Measurements from ENCODE around the gene KCNQ5.

The KCNQ5 gene

GRCh38 chr6:72642435-72642834 lies 20.6 kb downstream of the KCNQ5 start:
- no peak for DNase-seq

DNA sequence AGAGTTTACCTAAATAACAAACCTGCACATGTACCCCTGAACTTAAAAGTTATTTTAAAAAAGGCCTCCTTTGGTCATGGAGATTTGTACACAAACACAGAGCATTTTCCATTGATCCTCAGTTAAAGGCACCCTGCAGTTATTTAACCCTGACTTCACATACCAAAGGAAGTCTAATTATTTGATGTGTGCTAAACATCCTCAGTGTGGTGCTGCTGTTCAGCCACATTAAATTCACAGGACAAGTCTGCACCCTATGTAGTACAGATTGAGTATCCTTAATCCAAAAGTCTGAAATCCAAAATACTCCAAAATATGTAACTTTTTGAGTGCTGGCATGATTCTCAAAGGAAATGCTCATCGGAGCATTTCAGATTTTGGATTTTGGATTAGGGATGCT lies 21.4 kb downstream of the KCNQ5 start:
- DNase-seq = no peak

- no peak for DNase-seq
These were observed 25.0 kb downstream of the KCNQ5 start for GRCh38 chr6:72646604-72647485.

DNA sequence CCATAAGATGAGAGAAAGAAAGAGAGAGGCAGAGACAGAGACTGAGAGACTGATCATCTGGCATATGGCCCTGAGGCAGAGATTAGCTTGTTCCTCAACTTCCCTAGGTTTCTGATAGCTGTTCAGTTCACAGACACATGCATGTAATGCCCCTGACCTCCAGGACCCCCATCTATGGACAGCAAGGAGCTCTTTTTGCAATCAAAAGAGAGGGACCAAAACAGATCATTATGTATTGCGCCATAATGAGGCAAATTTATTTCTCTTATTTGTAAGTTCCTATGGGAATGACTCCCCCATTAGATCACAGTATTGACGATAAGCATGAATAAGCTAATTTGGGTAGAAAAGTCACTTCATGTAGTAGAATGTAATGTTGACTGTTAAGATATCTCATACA lies 25.6 kb downstream of the KCNQ5 start:
- no peak for DNase-seq

GRCh38 chr6:72649032-72649984 lies 27.4 kb downstream of the KCNQ5 start:
- no peak for DNase-seq

DNA sequence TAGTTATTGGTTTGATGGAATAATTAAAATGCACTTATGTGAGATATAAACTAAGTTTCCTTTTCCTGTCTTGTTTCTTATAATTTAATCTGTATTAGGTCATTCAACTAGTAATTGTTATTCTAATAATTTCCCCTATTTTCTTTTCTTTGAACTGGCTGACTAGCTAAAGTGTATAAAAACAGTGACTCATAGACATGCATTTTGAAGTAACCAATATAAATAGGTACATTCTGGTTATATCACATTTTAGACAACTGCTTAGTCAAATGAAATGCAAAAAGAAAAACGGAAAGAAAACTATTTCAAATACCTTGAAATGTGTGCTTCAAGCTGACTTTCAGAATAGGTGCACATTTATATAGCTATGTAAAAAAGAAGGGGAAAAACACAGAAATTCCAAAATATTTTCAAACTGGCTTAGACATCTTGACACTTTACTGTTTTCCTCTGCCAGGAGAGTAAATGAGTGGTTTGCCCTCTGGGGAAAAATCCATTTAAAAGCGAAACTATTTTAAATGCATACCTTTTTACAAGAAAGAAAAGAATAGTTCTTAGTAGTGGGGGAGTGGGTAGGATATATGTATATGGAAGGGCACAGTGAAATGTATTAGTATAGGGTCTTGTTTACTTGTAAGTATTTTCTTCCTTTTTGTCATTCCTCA lies 28.3 kb downstream of the KCNQ5 start:
- no peak for DNase-seq

DNA sequence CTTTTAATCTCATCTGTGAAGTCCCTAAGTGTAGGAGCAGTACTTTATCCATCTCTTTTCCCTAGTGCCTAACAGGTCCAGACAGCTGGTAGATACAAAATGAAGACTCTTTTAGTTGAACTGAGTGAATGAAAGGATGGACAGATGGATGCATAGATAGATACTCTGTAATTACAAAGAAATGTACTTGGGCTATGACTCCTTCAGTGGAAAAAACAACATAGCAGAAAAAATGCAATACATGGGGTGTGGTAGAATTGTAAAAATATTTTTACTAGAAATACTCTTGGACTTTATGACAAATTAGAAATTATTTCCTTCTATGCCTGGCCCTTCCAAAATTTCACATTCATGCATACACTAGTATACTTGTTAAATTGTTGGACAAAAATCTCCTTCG lies 29.3 kb downstream of the KCNQ5 start:
- DNase-seq = no peak

DNA sequence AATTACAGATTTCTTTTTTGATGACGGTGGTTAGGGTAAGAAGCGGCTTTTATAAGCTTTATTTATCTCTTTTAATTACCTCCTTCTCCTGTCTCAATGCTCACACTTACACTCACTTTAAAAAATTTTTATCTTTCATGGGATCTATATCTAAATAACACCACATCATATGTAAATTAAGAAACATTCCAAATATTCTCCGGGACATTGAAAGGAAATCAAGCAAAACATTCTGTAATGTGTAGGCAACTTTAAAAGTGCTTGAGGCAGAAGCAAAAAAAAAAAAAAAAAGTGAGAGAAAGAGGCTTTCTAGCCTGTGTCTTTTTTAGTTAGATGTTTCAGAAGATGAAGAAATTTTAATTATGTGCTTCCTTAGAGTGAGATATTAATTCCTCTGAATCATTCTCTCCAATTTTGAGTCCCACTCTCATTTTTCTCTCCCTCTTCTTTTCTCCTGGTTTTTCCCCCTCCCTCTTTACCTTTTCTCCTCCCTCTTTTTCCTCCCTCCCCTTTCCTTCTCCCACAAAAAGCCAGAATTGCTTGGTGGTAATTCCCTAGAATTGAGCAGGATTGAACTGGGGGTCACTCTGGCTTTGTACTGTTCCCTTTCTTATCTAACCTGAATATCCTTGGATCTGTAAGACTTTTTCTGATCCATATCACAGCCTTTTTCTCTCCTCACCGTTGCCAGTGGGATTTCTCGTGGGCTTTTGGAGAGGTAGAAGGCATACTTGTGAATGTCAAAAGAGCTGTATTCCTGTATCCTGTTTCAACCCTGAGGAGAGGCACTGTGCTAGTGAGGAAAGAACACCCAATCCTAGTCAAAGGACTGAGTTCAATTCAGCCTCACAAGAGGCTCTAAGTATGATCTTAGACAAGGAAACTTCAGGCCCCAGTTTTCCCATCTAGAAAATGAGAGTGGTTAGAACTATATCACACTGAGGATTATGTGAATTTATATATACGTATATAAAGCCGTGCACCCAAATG lies 30.4 kb downstream of the KCNQ5 start:
- no peak for DNase-seq

DNA sequence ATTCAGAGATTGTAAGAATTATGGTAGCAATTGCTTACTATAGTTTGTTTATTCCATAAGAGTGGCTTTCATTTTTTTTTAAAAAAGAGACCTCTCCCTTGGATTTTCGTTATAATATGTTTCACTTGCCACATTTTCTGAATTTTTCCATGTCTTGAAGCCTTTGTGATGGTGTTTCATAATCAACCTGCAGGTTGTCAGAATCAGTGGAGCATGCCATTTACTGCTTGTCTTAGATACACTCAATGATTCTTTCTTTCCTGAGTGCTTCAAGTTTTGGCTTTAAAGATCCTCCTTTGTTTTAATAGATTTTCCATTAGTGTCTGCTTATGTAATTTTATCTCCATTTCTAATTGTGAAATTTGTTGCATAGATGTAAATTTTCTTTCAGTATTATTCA lies 31.2 kb downstream of the KCNQ5 start:
- no peak for DNase-seq

DNA sequence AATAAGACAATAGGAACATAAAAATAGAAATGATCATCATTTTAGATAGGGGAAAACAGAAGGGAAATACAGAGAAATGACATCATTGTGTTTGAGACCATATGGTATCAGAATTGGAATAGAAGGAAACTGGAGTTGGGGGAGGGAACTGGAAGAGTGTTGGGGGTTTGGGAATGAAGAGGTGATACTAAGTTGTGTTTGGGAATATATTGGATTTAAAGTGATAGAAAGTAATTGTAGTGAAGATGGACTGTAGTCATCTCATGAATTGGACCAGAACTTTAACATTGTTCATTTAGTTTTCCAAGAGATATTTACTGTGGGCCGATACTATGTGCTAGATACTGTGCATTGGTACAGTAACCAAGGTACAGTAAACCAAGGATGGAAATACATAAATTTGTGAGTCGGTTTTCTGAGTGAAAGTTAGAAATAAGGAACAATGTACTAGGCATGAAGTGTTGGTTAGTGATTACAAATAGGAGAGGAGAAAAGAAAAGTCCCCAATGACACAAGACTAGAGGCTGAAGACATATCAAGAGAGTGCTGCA lies 32.3 kb downstream of the KCNQ5 start:
- no peak for DNase-seq

DNA sequence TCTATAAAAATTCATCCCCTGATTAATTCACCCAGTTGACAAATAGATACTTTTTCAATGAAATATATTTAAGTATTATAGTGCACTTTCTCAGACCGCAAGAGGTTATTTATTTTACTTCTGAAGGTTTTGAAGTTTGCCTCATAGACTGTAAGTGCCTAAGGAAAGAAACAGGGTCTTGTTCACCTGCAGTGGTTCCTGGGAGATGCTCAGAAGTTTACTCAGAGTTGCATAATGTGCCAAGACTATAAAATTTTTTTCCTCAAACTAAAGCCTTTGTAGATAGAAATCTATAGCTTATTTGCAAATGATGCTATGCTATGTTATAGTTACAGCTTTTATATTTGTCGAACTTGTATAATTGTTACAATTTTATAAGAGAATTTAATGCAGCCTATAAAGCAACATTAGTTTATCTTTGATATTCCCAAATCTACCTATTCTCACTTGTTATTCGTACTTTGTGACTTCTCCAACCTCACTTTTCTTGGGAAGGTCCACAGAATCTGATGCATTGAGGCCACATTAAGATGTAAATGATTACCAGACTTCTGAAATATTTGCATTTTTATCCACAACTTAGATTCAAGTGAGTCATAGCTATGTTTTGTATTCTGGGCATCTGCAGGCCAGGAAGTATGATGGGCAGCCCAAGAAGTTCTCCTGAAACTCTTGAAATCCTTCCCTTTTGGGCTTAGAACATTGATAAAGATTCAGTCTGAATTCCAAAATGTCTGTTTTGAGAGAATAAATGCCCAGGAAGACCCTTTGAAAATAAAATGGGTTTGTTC lies 35.7 kb downstream of the KCNQ5 start:
- no peak for DNase-seq

- no peak for DNase-seq
These were observed 37.9 kb downstream of the KCNQ5 start for GRCh38 chr6:72659754-72660153.

GRCh38 chr6:72661411-72661810 lies 39.5 kb downstream of the KCNQ5 start:
- DNase-seq = no peak

GRCh38 chr6:72665599-72665998 lies 43.7 kb downstream of the KCNQ5 start:
- DNase-seq = no peak

DNA sequence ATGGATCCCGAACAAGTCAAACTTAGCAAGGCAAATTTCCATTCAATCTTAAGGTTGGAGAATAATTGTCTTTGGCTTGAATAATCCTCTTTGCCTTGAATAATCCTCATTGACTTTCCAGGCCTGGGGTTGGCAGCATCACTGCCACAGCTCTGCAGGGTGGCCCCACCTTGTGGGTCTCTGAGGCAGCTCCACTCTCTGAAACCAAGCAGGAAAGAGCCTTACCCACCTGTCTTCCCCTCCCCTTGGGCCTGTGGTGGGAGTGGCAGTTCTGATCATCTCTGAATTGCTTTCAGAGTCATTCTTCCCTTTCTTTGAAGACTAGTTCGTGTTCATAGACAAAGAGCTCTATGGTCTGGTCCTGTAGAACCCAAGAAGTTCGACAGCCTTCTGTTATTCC lies 47.5 kb downstream of the KCNQ5 start:
- no peak for DNase-seq

DNA sequence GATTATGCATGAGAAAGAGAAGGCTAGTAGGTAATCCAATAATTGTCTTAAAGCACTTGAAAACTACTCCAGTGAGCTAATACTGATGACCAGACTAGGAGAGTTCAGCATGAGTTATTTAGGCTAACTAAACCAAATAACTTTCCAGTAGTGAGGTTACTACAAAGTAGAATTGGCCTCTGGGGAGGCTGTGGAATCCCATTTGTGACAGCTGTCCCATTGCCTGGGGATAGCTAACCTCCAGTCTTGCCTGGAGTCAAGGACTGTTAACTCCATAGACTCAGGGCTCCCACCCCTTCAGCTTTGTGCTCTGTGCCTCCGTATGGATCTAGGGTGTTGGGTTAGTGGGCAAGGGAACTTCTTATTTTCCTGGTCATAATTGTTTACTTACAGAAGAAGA lies 51.0 kb downstream of the KCNQ5 start:
- no peak for DNase-seq

DNA sequence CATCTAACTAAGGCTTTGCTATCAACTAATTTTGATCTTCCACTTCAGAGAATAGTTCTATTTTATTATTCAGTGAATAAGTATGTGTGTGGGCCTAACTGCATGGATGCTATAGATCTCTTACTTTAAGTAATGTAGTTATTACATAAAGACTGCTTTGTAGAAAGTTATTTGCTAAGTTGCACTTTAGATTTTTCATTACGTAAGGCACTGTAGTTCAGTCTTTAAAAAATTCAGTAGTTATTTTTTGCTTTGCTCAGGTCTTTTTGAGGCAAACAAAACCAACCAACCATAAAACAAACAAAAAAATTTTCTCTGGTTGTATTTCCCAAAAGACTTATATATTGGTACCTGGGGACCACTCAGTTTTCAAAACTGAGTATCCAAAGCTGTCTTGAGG lies 53.0 kb downstream of the KCNQ5 start:
- no peak for DNase-seq

- no peak for DNase-seq
These were observed 53.5 kb downstream of the KCNQ5 start for GRCh38 chr6:72675396-72675795.

- no peak for DNase-seq
These were observed 55.1 kb downstream of the KCNQ5 start for GRCh38 chr6:72676995-72677394.

DNA sequence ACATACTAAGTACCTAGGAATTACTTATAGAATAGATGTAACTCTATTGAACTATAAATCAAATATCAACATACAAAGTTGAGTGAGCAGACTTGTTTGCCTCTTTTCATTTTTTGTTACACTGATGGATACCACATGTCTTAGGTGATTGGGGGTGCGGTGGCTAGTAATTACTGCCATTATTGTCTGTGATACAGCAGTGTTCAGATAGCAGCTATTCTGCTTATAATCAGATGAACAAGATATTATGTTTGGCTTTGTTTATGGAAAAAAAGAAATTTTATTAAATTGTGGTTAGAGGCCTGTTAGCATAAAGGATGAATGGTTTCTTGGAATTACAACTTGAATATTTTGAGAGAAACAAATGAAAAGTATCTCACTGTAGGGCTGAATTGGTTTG lies 55.9 kb downstream of the KCNQ5 start:
- DNase-seq = no peak

DNA sequence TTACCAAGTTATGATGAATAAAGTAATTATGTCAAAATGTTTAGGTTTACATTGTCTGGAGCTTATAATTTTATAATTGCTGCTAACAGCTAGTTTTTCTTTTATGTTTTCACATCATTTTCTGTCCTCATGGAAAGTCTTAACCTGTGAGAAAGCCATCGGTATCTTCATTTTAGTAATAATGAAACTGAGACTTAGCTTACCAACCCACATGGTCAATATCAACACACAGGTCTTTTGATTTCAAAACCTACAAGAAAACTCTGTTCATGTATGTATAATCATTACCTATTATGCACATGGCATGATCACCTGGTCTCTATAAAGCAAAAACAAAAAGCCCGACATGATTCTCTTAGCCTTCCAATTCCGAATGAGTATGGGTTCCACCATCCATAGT lies 61.9 kb downstream of the KCNQ5 start:
- DNase-seq = no peak

Measured in NCI-H2081 treated with DMSO at 0.1 percent for 48 hours (cell line).